ENCODE data around the gene EYS. TPM values are rescaled to one million over a fixed set of nuclear protein-coding genes. Genes with fewer than 3 reads are reported as not detected.
"Not testable (repeated sequence)": the region's sequence is repeated elsewhere in the genome, so short reads cannot be mapped to it uniquely, and the experiment has no call there.

Gene EYS
- total RNA-seq, 2 experiments from 2014 or later = not detected

DNA sequence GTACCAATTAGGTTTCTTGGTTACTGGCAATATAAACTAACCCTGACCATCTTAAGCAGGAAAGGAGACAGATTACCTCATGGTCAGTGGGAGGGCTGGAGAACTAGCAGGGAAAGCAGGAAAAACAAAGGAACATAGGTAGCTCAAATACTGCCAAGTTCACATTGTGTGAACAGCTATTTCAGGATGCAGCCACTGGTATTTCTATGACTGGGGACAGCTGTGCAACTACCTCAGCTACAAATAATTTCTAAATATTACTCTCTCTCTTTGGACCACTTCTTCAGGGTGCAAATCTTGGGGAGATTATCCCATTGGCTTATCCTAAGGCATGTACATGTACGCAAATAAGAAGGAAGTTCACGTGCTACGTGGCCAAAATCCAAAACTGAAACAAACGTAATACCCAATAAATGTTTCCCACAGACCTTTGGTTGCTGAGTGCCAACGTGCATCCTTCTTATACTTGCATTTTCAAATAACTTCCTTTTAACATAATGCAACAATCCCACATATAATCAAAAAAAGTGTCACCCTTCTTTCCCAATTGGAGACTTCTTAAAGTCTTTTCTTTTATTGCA lies 1890.5 kb downstream of the EYS start:
- no peaks in the 10 kb centered on the region for H3K4me1 Mint-ChIP-seq
- H3K27ac Mint-ChIP-seq = no peak overlapping the region
- no peaks in the 10 kb centered on the region for H3K9me3 Mint-ChIP-seq (ENCODE audit: low read depth)
- peaks cover 7% of the 10 kb centered on the region for H3K27me3 Mint-ChIP-seq
- CTCF ChIA-PET = no interaction called here
- DNase-seq (no peak), ATAC-seq (no peak)
- no peak overlapping the region for H3K4me3 Mint-ChIP-seq
- H3K36me3 Mint-ChIP-seq = no peaks in the 10 kb centered on the region

DNA sequence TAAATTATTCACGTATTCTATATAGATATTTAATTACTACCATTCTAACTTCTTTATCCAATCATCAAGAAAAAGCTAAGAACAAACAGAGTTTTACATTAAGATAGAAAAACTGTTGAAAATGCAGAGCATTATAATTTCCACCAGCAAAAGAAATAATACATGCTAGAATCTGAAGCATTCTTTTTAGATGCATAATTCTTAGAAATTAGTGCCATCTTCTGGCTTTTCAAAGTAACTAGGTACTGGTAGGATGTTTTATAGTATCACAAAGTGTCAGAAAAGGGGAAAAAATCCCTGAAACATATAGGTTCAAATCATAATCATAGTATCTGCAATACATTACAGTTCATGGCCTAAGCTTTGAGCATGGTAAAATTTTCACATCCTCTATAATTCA lies 1892.6 kb downstream of the EYS start:
- H3K4me1 Mint-ChIP-seq = no peaks in the 10 kb centered on the region
- ATAC-seq (no peak), DNase-seq (no peak)
- H3K27me3 Mint-ChIP-seq = peaks cover 14% of the 10 kb centered on the region
- H3K4me3 Mint-ChIP-seq = no peak overlapping the region
- no peaks in the 10 kb centered on the region for H3K36me3 Mint-ChIP-seq
- H3K9me3 Mint-ChIP-seq (ENCODE audit: low read depth) = no peaks in the 10 kb centered on the region
- H3K27ac Mint-ChIP-seq = no peak overlapping the region
- CTCF ChIA-PET = interaction anchor here (1.6 kb wide), 1 partner anchor 12 kb away, joined by 3 read pairs; no protein-coding TSS in a partner anchor

DNA sequence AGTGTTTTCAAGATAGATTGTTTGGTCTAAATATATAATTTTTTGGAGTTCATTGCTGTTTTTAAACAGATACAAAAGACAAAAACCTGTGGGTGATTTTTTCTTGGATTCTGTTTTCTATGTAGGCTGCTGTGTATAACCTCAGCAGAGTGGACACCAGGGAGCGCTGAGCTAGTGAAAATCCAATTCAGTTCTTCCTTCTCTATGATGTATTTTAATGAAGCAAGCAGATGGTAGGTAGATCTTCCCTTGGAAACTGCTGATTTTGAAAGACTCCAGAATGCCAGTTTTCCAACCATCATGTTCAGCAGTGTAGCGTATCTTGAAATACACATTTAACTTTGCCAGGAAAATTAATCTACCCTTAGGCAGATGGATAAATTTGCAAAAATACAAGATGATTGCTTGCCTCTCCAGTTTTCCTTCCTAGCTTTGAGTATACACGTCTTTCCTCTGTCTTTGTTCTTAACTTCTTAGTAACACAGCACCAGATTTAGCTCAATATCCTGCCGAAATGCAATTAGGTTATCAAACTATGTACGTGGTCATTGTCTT lies 1893.4 kb downstream of the EYS start:
- ATAC-seq = no peak
- CTCF ChIA-PET = interaction anchor here (1.6 kb wide), 1 partner anchor 13 kb away, joined by 3 read pairs; no protein-coding TSS in a partner anchor
- no peaks in the 10 kb centered on the region for H3K4me1 Mint-ChIP-seq
- H3K36me3 Mint-ChIP-seq = no peaks in the 10 kb centered on the region
- peaks cover 14% of the 10 kb centered on the region for H3K27me3 Mint-ChIP-seq
- no peak overlapping the region for H3K27ac Mint-ChIP-seq
- H3K4me3 Mint-ChIP-seq = no peak overlapping the region
- DNase-seq = no peak
- H3K9me3 Mint-ChIP-seq (ENCODE audit: low read depth) = no peaks in the 10 kb centered on the region

DNA sequence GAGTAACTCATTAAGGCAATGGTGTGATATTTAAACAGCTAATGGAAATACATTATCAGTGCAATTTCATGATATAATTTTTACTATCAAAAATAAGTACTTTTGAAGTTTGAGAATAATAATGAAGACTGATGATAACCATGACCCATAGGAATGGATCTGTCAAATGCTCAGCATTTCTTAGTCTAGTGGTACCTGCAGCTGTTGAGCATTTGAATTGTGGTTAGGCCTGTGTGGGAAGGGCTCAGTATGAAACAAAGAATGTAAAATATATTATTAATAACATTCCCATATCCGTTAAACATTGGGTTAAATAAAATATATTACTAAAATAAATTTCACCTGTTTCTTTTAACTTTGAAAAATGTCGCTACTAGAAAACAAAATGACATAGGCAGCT lies 1898.5 kb downstream of the EYS start:
- Mint-ChIP-seq H3K27ac (no peak overlapping the region), H3K36me3 (no peaks in the 10 kb centered on the region), H3K27me3 (peaks cover 12% of the 10 kb centered on the region), H3K4me3 (no peak overlapping the region), H3K9me3 (ENCODE audit: low read depth) (no peaks in the 10 kb centered on the region), H3K4me1 (peaks cover 7% of the 10 kb centered on the region)
- CTCF ChIA-PET = no interaction called here
- ATAC-seq (no peak), DNase-seq (no peak)

DNA sequence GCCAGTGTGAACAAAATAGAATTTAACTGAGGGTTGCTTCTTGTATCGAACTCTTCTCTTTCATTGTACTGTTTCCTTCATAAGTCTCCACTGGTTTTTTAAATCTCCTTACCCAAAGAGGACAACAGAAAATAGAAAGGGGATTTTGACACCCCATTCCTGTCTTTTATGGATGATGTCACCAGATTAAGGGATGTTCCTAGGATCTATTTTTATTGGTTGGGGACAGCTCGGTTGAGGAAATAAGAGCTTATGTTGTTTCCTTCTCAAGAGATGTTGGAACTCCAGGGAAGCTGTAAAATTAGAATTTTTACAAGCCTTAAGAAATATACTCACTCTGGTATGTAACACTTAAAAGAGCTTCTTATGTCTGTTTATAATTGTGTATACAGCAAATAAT lies 1900.0 kb downstream of the EYS start:
- ATAC-seq = no peak
- peaks cover 15% of the 10 kb centered on the region for H3K27me3 Mint-ChIP-seq
- CTCF ChIA-PET = no interaction called here

DNA sequence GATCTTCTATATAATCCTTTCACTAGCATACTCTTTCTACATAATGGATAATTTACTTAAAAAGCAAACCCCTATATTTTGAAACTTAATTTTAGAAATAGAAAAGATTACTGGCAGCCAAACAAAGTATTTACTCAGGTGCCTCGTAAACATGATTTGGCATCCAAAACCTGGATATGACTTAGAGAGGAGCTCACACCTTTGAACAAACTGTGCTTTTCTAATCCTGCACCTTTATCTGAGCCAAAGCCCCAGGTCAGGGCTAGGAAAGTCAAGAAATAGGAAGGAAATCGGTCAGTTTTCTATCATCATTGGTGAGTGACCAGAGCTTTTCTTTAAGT lies 1900.5 kb downstream of the EYS start:
- CTCF ChIA-PET = no interaction called here
- Mint-ChIP-seq H3K27me3 (peaks cover 13% of the 10 kb centered on the region), H3K9me3 (ENCODE audit: low read depth) (no peaks in the 10 kb centered on the region), H3K36me3 (no peaks in the 10 kb centered on the region), H3K4me3 (no peak overlapping the region), H3K27ac (no peak overlapping the region), H3K4me1 (peaks cover 7% of the 10 kb centered on the region)
- DNase-seq = no peak
- no peak for ATAC-seq

More for the DNA sequence above, 1900.0 kb downstream of the EYS start:
- Mint-ChIP-seq H3K4me3 (no peak overlapping the region), H3K9me3 (ENCODE audit: low read depth) (no peaks in the 10 kb centered on the region), H3K27ac (no peak overlapping the region), H3K4me1 (peaks cover 7% of the 10 kb centered on the region), H3K36me3 (no peaks in the 10 kb centered on the region)
- DNase-seq = no peak

DNA sequence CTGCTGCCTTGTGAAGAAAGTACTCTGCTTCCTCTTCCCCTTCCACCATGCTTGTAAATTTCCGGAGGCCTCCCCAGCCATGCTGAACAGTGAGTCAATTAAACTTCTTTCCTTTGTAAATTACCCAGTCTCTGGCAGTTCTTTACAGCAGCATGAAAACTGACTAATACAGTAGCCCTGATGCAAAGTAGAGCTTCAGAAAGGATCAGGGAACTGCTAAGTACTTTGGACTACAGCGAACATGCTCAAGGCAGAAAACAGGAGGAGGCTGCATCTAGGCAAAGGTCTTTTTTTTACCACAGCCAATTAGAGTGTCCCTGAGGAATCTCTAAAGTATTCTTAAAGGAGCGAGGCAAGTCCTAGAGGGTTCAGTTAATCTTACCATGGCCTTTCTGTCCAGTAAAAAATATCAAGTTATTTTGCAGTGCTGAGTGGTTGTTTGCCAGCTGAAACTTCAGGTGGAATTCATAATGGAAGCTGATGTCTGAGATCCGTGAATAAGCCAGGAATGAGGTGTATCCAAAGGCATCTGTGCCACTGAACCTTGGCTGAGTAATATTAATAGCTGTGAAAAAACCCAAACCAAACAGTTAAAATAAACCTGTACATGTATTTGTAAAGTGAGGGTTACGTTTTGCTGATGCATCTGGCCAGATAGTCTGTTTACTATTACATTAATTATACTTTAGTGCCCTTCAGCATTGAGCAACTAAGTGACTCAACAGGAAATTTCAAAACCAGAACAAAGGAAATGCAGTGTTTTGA lies 1901.0 kb downstream of the EYS start:
- H3K27ac Mint-ChIP-seq = no peak overlapping the region
- peaks cover 7% of the 10 kb centered on the region for H3K4me1 Mint-ChIP-seq
- CTCF ChIA-PET = no interaction called here
- H3K9me3 Mint-ChIP-seq (ENCODE audit: low read depth) = no peaks in the 10 kb centered on the region
- no peak overlapping the region for H3K4me3 Mint-ChIP-seq
- peaks cover 7% of the 10 kb centered on the region for H3K27me3 Mint-ChIP-seq
- ATAC-seq (no peak), DNase-seq (no peak)
- no peaks in the 10 kb centered on the region for H3K36me3 Mint-ChIP-seq

DNA sequence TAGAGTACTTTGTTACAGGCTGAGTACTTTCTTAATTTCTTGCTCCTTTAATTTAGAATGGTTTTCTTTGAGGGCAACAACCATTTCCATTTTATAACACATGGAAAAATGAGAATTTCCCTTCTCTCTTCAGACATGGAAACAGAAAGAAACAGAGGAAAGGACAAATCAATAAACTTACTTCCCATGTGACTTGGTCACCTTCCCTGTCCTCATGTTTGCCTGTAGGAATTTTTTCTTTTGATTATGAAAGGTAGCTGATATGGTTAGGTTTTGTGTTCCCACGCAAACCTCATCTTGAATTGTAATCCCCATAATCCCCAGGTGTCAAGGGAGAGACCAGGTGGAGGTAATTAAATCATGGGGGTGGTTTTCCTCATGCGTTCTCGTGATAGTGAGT lies 1901.7 kb downstream of the EYS start:
- ATAC-seq (no peak), DNase-seq (no peak)
- H3K4me3 Mint-ChIP-seq = no peak overlapping the region
- H3K27me3 Mint-ChIP-seq = peaks cover 7% of the 10 kb centered on the region
- no peaks in the 10 kb centered on the region for H3K36me3 Mint-ChIP-seq
- peaks cover 7% of the 10 kb centered on the region for H3K4me1 Mint-ChIP-seq
- no peaks in the 10 kb centered on the region for H3K9me3 Mint-ChIP-seq (ENCODE audit: low read depth)
- CTCF ChIA-PET = no interaction called here
- H3K27ac Mint-ChIP-seq = no peak overlapping the region

DNA sequence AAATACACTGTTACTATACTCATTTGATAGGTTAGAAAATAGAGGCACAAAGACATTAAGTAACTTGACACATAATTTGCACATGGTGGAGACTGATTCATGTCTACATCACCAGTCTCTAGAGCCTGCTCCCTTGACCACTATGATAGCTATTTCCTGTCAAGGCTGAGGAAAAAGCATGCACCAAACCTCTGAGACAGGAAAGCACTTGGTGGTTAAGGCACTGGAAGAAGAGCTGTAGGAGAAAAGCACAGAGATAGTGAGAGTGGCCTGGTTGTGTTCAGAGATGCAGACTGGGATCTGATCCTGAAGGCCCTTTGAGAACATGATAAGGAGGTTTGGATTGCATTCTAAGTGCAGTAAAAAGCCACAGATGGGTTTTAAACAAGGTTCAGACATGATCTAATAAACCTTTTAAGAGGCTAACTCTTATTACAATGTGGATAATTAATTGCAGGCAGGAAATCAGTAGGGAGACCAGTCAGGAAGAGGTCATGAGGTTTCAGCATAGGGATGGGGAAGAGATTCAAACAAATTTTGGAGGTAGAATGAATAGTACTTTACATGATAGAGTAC lies 1902.6 kb downstream of the EYS start:
- peaks cover 5% of the 10 kb centered on the region for H3K27me3 Mint-ChIP-seq
- no peak overlapping the region for H3K27ac Mint-ChIP-seq
- CTCF ChIA-PET = interaction anchor here (2.7 kb wide), 1 partner anchor 205 kb away, joined by 13 read pairs; no protein-coding TSS in a partner anchor
- H3K4me3 Mint-ChIP-seq = no peak overlapping the region
- no peaks in the 10 kb centered on the region for H3K9me3 Mint-ChIP-seq (ENCODE audit: low read depth)
- H3K4me1 Mint-ChIP-seq = peaks cover 7% of the 10 kb centered on the region
- ATAC-seq = no peak
- no peak for DNase-seq
- H3K36me3 Mint-ChIP-seq = no peaks in the 10 kb centered on the region

DNA sequence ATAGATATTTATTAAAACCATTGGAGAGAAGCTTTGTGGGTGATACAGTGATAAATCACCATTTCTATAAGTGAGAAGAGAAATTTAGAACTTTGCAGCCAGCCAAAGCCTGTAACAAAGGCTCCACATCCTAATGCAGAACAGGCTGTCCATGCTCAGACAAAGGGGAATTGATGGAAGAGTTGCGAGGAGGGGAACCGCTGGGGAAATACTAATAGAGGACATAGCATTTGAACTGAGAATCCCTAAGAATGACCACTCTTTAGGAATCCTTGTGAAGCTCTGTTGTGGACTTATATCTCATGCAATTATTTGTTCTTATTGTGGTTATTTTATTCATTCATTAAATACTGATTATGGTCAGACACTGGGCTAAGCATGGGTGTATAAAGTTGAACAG lies 1903.7 kb downstream of the EYS start:
- Mint-ChIP-seq H3K27ac (no peak overlapping the region), H3K27me3 (peaks cover 5% of the 10 kb centered on the region), H3K36me3 (no peaks in the 10 kb centered on the region), H3K4me3 (no peak overlapping the region), H3K4me1 (peaks cover 7% of the 10 kb centered on the region), H3K9me3 (ENCODE audit: low read depth) (no peaks in the 10 kb centered on the region)
- ATAC-seq (no peak), DNase-seq (no peak)
- CTCF ChIA-PET = interaction anchor here (1.9 to 2.7 kb wide), 2 partner anchors 204 to 451 kb away, joined by 13 to 14 read pairs; no protein-coding TSS in a partner anchor

DNA sequence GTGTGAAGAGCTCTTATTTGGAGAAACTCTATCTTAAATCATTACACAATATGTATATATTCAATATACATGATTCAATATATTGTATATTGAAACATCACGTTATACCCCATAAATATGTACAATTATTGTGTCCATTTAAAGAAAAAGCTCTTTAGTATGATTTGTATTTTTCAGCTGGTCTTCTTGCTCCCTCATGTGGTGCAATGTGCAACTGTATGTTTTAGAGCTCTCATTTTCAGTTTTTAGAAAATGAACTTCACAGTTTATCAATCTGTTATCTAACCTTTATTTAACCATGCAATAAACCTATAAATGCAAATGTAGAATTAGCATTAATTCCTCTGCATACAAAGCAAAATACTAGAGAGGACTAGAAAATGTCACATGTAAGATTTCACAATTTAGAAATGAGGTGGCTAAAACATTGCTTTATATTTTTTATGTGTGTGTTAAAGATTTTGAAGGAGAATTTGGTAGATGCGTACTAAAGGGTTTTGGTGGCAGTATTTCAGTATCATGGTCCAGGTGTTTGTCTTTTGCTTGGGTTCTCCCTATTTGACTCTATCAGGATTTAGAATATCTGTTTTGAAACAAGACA lies 1904.3 kb downstream of the EYS start:
- Mint-ChIP-seq H3K4me1 (peaks cover 7% of the 10 kb centered on the region), H3K36me3 (no peaks in the 10 kb centered on the region), H3K9me3 (ENCODE audit: low read depth) (no peaks in the 10 kb centered on the region), H3K27ac (no peak overlapping the region), H3K4me3 (no peak overlapping the region), H3K27me3 (peaks cover 5% of the 10 kb centered on the region)
- CTCF ChIA-PET = interaction anchor here (0.6 to 2.7 kb wide), 4 partner anchors 204 to 454 kb away, joined by 3 to 14 read pairs (median 8); no protein-coding TSS in a partner anchor
- ATAC-seq (no peak), DNase-seq (no peak)

DNA sequence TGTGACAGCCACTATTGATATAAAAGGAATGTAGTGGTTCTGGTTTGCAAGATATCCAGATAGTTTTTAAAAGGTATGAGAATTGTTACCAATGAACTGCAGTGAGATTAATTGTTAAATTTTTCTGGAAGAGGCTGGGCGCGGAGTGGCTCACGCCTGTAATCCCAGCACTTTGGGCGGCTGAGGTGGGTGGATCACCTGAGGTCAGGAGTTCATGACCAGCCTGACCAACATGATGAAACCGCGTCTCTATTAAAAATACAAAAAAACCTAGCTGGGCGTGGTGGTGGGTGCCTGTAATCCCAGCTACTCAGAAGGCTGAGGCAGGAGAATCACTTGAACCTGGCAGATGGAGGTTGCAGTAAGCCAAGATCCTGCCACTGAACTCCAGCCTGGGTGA lies 1906.6 kb downstream of the EYS start:
- DNase-seq; CTCF ChIA-PET; H3K4me1 Mint-ChIP-seq; H3K27me3 Mint-ChIP-seq; H3K36me3 Mint-ChIP-seq; ATAC-seq; H3K27ac Mint-ChIP-seq; H3K4me3 Mint-ChIP-seq; H3K9me3 Mint-ChIP-seq (ENCODE audit: low read depth): not testable (repeated sequence)

DNA sequence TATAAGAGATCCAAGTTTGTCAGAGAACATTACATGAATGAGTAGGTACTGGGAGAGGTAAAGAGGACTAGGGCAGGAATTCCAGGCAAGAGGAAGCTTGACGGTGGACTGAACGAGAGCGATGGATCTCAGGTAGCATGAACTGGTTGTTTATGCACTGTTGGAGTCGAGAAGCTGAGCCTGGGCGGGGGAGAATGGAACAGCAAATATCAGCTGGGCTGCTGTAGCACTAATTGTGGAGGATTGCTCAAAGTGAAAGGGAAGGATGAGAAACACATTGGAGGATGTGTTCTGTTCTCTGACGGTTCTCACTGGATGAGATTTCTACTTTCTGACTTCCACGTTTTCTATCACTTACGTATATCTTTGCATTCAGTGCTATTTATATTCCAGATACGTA lies 1907.2 kb downstream of the EYS start:
- CTCF ChIA-PET = no interaction called here
- no peaks in the 10 kb centered on the region for H3K9me3 Mint-ChIP-seq (ENCODE audit: low read depth)
- no peak overlapping the region for H3K27ac Mint-ChIP-seq
- no peak overlapping the region for H3K4me3 Mint-ChIP-seq
- H3K4me1 Mint-ChIP-seq = no peaks in the 10 kb centered on the region
- peaks cover 8% of the 10 kb centered on the region for H3K27me3 Mint-ChIP-seq
- DNase-seq = no peak
- H3K36me3 Mint-ChIP-seq = no peaks in the 10 kb centered on the region
- no peak for ATAC-seq
